ENCODE measurements around the gene FBXL19. TPM values are rescaled to one million over a fixed set of nuclear protein-coding genes. Genes with fewer than 3 reads are reported as not detected.
"Not testable (repeated sequence)": the region's sequence is repeated elsewhere in the genome, so short reads cannot be mapped to it uniquely, and the experiment has no call there.

Gene FBXL19
- total RNA-seq, 2 donors from 2014 or later: 24.9 to 25.7 TPM

- Mint-ChIP-seq H3K4me1 (ENCODE audit: low read depth) (peaks cover 22% of the 10 kb centered on the region), H3K4me3 (no peak overlapping the region), H3K36me3 (ENCODE audit: insufficient read depth in 2 of 2) (peaks cover 8 to 18% of the 10 kb centered on the region in 2 donors), H3K27me3 (ENCODE audit: low read depth) (no peaks in the 10 kb centered on the region), H3K27ac (peak overlapping the region; percentile 50), H3K9me3 (no peaks in the 10 kb centered on the region)
- DNase-seq (no peak), ATAC-seq (replicated peaks in 1 of 2) (no peak)
Observed at GRCh38 chr16:30888856-30889499, 34.4 kb upstream of the FBXL19 start.

GRCh38 chr16:30889721-30890120 is 33.7 kb upstream of the FBXL19 start:
- no peaks in the 10 kb centered on the region for H3K9me3 Mint-ChIP-seq
- peaks cover 28% of the 10 kb centered on the region for H3K4me1 Mint-ChIP-seq (ENCODE audit: low read depth)
- ATAC-seq (replicated peaks in 1 of 2) (no peak), DNase-seq (no peak)
- peaks cover 8 to 18% of the 10 kb centered on the region in 2 donors for H3K36me3 Mint-ChIP-seq (ENCODE audit: insufficient read depth in 2 of 2)
- H3K4me3 Mint-ChIP-seq: no peak overlapping the region
- H3K27me3 Mint-ChIP-seq (ENCODE audit: low read depth): no peaks in the 10 kb centered on the region
- peak overlapping the region; percentile 85 for H3K27ac Mint-ChIP-seq

GRCh38 chr16:30891043-30891823 is 32.1 kb upstream of the FBXL19 start:
- not testable (repeated sequence) for H3K27me3 Mint-ChIP-seq (ENCODE audit: low read depth); H3K4me3 Mint-ChIP-seq; ATAC-seq (replicated peaks in 1 of 2); H3K27ac Mint-ChIP-seq; H3K9me3 Mint-ChIP-seq; DNase-seq
- H3K4me1 Mint-ChIP-seq (ENCODE audit: low read depth): peaks cover 36% of the 10 kb centered on the region
- H3K36me3 Mint-ChIP-seq (ENCODE audit: insufficient read depth in 2 of 2): peaks cover 5 to 18% of the 10 kb centered on the region in 2 donors

GRCh38 chr16:30892670-30893416 is 30.5 kb upstream of the FBXL19 start:
- no peak for DNase-seq
- H3K27me3 Mint-ChIP-seq (ENCODE audit: low read depth): no peaks in the 10 kb centered on the region
- H3K9me3 Mint-ChIP-seq: no peaks in the 10 kb centered on the region
- peak overlapping the region; percentile 40 for H3K27ac Mint-ChIP-seq
- no peak for ATAC-seq (replicated peaks in 1 of 2)
- peaks cover 4 to 17% of the 10 kb centered on the region in 2 donors for H3K36me3 Mint-ChIP-seq (ENCODE audit: insufficient read depth in 2 of 2)
- peak overlapping the region; percentile 90 to 93 for H3K4me3 Mint-ChIP-seq
- H3K4me1 Mint-ChIP-seq (ENCODE audit: low read depth): peaks cover 51% of the 10 kb centered on the region

- H3K4me1 Mint-ChIP-seq (ENCODE audit: low read depth): peaks cover 51% of the 10 kb centered on the region
- DNase-seq (peak; percentile 28 to 31), ATAC-seq (replicated peaks in 1 of 2) (peak; percentile 3 to 11)
- no peaks in the 10 kb centered on the region for H3K27me3 Mint-ChIP-seq (ENCODE audit: low read depth)
- no peaks in the 10 kb centered on the region for H3K9me3 Mint-ChIP-seq
- H3K27ac Mint-ChIP-seq: peak overlapping the region; percentile 40
- peaks cover 4 to 17% of the 10 kb centered on the region in 2 donors for H3K36me3 Mint-ChIP-seq (ENCODE audit: insufficient read depth in 2 of 2)
- peak overlapping the region; percentile 90 to 93 for H3K4me3 Mint-ChIP-seq
Observed at GRCh38 chr16:30893417-30893743, 30.0 kb upstream of the FBXL19 start.

- peak within 1 kb of the TSS; percentile 49 for H3K27ac Mint-ChIP-seq
- H3K36me3 Mint-ChIP-seq (ENCODE audit: insufficient read depth in 2 of 2): peaks cover 4 to 12% of the 10 kb centered on the region in 2 donors
- no peaks in the 10 kb centered on the region for H3K9me3 Mint-ChIP-seq
- H3K4me3 Mint-ChIP-seq: peak within 1 kb of the TSS; percentile 90 to 93
- peak; percentile 87 for ATAC-seq (replicated peaks in 1 of 2)
- H3K27me3 Mint-ChIP-seq (ENCODE audit: low read depth): no peaks in the 10 kb centered on the region
- DNase-seq: peak; percentile 93 to 94
- peaks cover 51% of the 10 kb centered on the region for H3K4me1 Mint-ChIP-seq (ENCODE audit: low read depth)
Observed at GRCh38 chr16:30893744-30894539, 29.4 kb upstream of the FBXL19 start, which contains the start of gene BCL7C. BCL7C (minus strand) TSS chr16:30894077; CDS start chr16:30893944, 133 bp downstream.

- Mint-ChIP-seq H3K4me1 (ENCODE audit: low read depth) (peaks cover 51% of the 10 kb centered on the region), H3K4me3 (peak overlapping the region; percentile 77 to 82), H3K27ac (peak overlapping the region; percentile 49), H3K9me3 (no peaks in the 10 kb centered on the region), H3K27me3 (ENCODE audit: low read depth) (no peaks in the 10 kb centered on the region), H3K36me3 (ENCODE audit: insufficient read depth in 2 of 2) (peaks cover 4 to 10% of the 10 kb centered on the region in 2 donors)
- no peak for ATAC-seq (replicated peaks in 1 of 2)
- DNase-seq: no peak
Observed at GRCh38 chr16:30894540-30895368, 28.6 kb upstream of the FBXL19 start.

- peak overlapping the region in 1 of 2 donors; percentile 85 for H3K4me3 Mint-ChIP-seq
- DNase-seq: no peak
Observed at GRCh38 chr16:30895627-30896260, 27.6 kb upstream of the FBXL19 start.

GRCh38 chr16:30896261-30896888 is 27.0 kb upstream of the FBXL19 start, which contains the start of gene CTF1:
CTF1 (plus strand) TSS chr16:30896614; CDS start chr16:30896644, 30 bp downstream.
- Mint-ChIP-seq H3K9me3 (no peaks in the 10 kb centered on the region), H3K27me3 (ENCODE audit: low read depth) (no peaks in the 10 kb centered on the region), H3K36me3 (ENCODE audit: insufficient read depth in 2 of 2) (peaks cover 2% of the 10 kb centered on the region in 2 donors), H3K4me3 (peak within 1 kb of the TSS; percentile 75 to 85), H3K4me1 (ENCODE audit: low read depth) (peaks cover 59% of the 10 kb centered on the region), H3K27ac (peak within 1 kb of the TSS; percentile 54)
- DNase-seq: peak in 1 of 2 donors; percentile 33
- no peak for ATAC-seq (replicated peaks in 1 of 2)

More at GRCh38 chr16:30895627-30896260, 27.6 kb upstream of the FBXL19 start:
- no peaks in the 10 kb centered on the region for H3K27me3 Mint-ChIP-seq (ENCODE audit: low read depth)
- ATAC-seq (replicated peaks in 1 of 2): no peak
- no peak overlapping the region for H3K27ac Mint-ChIP-seq
- H3K36me3 Mint-ChIP-seq (ENCODE audit: insufficient read depth in 2 of 2): peaks cover 3 to 5% of the 10 kb centered on the region in 2 donors
- peaks cover 55% of the 10 kb centered on the region for H3K4me1 Mint-ChIP-seq (ENCODE audit: low read depth)
- H3K9me3 Mint-ChIP-seq: no peaks in the 10 kb centered on the region

- H3K4me1 Mint-ChIP-seq (ENCODE audit: low read depth): peaks cover 55% of the 10 kb centered on the region
Observed at GRCh38 chr16:30896889-30897733, 26.3 kb upstream of the FBXL19 start.

More at GRCh38 chr16:30896889-30897733, 26.3 kb upstream of the FBXL19 start:
- peak overlapping the region; percentile 54 for H3K27ac Mint-ChIP-seq
- peaks cover 0 to 1% of the 10 kb centered on the region in 2 donors for H3K36me3 Mint-ChIP-seq (ENCODE audit: insufficient read depth in 2 of 2)
- H3K27me3 Mint-ChIP-seq (ENCODE audit: low read depth): no peaks in the 10 kb centered on the region
- ATAC-seq (replicated peaks in 1 of 2): peak; percentile 57 to 64
- peak; percentile 86 to 88 for DNase-seq
- no peaks in the 10 kb centered on the region for H3K9me3 Mint-ChIP-seq
- peak overlapping the region; percentile 75 to 85 for H3K4me3 Mint-ChIP-seq

Data from activated T-cell treated with anti-CD3 and anti-CD28 coated beads, Interleukin-2, amount 50 U/mL, for 72 hours (primary cell).